NB4 (cell line): ENCODE data around the gene OSER1.

Experiments
- MYC ChIP-seq: IDR thresholded peaks from 2 replicates; pipeline ENCODE4 v1.6.1; 2011; ENCODE audit warnings: low read depth, low read length
- POLR2A ChIP-seq: IDR thresholded peaks from 2 replicates; pipeline ENCODE4 v1.6.1; 2011; ENCODE audit warnings: mild to moderate bottlenecking; ENCODE audit not compliant: insufficient read length; ENCODE audit errors: extremely low read depth
- TF ChIP-seq, protein P1 (sequence below): IDR thresholded peaks from one replicate; pipeline ENCODE4 v1.5.1; 2012; ENCODE audit warnings: low read depth, low read length

GRCh38 chr20:44224637-44225036, 14.1 kb upstream of the OSER1 start:
- TF ChIP-seq, protein P1, sequence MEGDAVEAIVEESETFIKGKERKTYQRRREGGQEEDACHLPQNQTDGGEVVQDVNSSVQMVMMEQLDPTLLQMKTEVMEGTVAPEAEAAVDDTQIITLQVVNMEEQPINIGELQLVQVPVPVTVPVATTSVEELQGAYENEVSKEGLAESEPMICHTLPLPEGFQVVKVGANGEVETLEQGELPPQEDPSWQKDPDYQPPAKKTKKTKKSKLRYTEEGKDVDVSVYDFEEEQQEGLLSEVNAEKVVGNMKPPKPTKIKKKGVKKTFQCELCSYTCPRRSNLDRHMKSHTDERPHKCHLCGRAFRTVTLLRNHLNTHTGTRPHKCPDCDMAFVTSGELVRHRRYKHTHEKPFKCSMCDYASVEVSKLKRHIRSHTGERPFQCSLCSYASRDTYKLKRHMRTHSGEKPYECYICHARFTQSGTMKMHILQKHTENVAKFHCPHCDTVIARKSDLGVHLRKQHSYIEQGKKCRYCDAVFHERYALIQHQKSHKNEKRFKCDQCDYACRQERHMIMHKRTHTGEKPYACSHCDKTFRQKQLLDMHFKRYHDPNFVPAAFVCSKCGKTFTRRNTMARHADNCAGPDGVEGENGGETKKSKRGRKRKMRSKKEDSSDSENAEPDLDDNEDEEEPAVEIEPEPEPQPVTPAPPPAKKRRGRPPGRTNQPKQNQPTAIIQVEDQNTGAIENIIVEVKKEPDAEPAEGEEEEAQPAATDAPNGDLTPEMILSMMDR, result no peak
- TF ChIP-seq POLR2A, result no peak
- no peak for TF ChIP-seq MYC
